Ishikawa (cell line): ENCODE results near the gene PTPRA.

Experiments used
- CEBPB ChIP-seq: IDR thresholded peaks from 2 replicates; pipeline ENCODE4 v1.6.1; 2012
- CREB1 ChIP-seq: IDR thresholded peaks from 2 replicates; pipeline ENCODE4 v1.6.1; 2012; ENCODE audit warnings: low read depth
- EGR1 ChIP-seq: IDR thresholded peaks from 2 replicates; pipeline ENCODE4 v1.6.1; 2012
- EP300 ChIP-seq: IDR thresholded peaks from 2 replicates; pipeline ENCODE4 v1.6.1; 2012; ENCODE audit warnings: borderline replicate concordance
- FOXM1 ChIP-seq: IDR thresholded peaks from 2 replicates; pipeline ENCODE4 v1.6.1; 2012; ENCODE audit warnings: low read depth, borderline replicate concordance
- NFIC ChIP-seq: IDR thresholded peaks from 2 replicates; pipeline ENCODE4 v1.6.1; 2012
- RAD21 ChIP-seq: IDR thresholded peaks from 2 replicates; pipeline ENCODE4 v1.6.1; 2012; ENCODE audit warnings: low read depth
- TAF1 ChIP-seq: IDR thresholded peaks from 2 replicates; pipeline ENCODE4 v1.6.1; 2012; ENCODE audit warnings: low read depth, mild to moderate bottlenecking
- TCF12 ChIP-seq: IDR thresholded peaks from 2 replicates; pipeline ENCODE4 v1.6.1; 2012; ENCODE audit warnings: low read depth
- TEAD4 ChIP-seq: IDR thresholded peaks from 2 replicates; pipeline ENCODE4 v1.6.1; 2012
- YY1 ChIP-seq: IDR thresholded peaks from 2 replicates; pipeline ENCODE4 v1.6.1; 2012; ENCODE audit warnings: low read depth
- ZBTB7A ChIP-seq: IDR thresholded peaks from 2 replicates; pipeline ENCODE4 v1.6.1; 2012; ENCODE audit warnings: low read depth
- TF ChIP-seq, protein P1 (sequence below): IDR thresholded peaks from 2 replicates; pipeline ENCODE4 v1.6.1; 2012
- TF ChIP-seq, protein P2 (sequence below): IDR thresholded peaks from 2 replicates; pipeline ENCODE4 v1.6.1; 2012; ENCODE audit warnings: low read depth, mild to moderate bottlenecking
- TF ChIP-seq, protein P3 (sequence below): IDR thresholded peaks from 2 replicates; pipeline ENCODE4 v1.6.1; 2012

PTPRA gene

DNA sequence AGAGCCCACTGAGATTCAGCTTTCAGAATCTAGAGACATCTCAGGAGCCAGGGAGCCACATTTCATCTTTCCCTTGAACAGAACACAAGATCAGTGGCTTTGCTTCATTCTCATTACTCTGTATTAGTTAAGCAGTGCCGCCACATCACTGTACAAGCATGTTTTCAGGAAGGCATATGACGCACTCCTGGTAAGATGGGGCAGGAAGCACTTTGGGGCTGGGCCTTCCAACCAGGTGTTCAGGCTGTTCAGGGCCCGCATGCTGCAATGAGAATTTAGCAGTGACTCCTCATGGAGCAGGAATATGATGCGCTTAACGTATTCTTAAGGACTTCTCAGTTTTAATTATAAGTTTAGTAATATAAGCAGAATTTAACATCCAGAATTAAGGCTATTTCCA is 140.5 kb downstream of the PTPRA start:
- TF ChIP-seq RAD21 = no peak
- no peak for TF ChIP-seq TAF1
- TF ChIP-seq EGR1 = no peak
- TF ChIP-seq, protein P1, sequence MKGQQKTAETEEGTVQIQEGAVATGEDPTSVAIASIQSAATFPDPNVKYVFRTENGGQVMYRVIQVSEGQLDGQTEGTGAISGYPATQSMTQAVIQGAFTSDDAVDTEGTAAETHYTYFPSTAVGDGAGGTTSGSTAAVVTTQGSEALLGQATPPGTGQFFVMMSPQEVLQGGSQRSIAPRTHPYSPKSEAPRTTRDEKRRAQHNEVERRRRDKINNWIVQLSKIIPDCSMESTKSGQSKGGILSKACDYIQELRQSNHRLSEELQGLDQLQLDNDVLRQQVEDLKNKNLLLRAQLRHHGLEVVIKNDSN = no peak
- TF ChIP-seq EP300 = no peak
- TF ChIP-seq, protein P2, sequence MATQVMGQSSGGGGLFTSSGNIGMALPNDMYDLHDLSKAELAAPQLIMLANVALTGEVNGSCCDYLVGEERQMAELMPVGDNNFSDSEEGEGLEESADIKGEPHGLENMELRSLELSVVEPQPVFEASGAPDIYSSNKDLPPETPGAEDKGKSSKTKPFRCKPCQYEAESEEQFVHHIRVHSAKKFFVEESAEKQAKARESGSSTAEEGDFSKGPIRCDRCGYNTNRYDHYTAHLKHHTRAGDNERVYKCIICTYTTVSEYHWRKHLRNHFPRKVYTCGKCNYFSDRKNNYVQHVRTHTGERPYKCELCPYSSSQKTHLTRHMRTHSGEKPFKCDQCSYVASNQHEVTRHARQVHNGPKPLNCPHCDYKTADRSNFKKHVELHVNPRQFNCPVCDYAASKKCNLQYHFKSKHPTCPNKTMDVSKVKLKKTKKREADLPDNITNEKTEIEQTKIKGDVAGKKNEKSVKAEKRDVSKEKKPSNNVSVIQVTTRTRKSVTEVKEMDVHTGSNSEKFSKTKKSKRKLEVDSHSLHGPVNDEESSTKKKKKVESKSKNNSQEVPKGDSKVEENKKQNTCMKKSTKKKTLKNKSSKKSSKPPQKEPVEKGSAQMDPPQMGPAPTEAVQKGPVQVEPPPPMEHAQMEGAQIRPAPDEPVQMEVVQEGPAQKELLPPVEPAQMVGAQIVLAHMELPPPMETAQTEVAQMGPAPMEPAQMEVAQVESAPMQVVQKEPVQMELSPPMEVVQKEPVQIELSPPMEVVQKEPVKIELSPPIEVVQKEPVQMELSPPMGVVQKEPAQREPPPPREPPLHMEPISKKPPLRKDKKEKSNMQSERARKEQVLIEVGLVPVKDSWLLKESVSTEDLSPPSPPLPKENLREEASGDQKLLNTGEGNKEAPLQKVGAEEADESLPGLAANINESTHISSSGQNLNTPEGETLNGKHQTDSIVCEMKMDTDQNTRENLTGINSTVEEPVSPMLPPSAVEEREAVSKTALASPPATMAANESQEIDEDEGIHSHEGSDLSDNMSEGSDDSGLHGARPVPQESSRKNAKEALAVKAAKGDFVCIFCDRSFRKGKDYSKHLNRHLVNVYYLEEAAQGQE = no peak

DNA sequence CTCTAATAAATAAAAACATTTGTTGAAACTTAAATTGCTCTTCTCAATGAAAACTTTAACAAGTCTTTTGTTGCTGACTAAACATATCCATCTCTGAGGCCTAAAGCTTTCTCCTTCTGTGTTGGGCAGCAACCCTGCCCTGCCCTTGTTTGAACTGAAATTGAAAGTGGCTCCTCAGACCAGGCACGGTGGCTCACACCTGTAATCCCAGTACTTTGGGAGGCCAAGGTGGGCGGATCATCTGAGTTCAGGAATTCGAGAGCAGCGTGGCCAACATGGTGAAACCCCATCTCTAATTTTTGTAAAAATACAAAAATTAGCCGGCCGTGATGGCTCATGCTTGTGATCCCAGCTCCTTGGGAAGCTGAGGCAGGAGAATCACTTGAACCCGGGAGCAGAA is 140.9 kb downstream of the PTPRA start:
- TF ChIP-seq TAF1 (no peak), TCF12 (no peak), CREB1 (no peak), ZBTB7A (no peak), CEBPB (no peak), YY1 (no peak), FOXM1 (no peak), RAD21 (no peak), NFIC (no peak), TEAD4 (no peak), EGR1 (no peak), EP300 (no peak)
- TF ChIP-seq, protein P2 = no peak
- TF ChIP-seq, protein P1 = no peak
- TF ChIP-seq, protein P3, sequence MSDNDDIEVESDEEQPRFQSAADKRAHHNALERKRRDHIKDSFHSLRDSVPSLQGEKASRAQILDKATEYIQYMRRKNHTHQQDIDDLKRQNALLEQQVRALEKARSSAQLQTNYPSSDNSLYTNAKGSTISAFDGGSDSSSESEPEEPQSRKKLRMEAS = no peak

DNA sequence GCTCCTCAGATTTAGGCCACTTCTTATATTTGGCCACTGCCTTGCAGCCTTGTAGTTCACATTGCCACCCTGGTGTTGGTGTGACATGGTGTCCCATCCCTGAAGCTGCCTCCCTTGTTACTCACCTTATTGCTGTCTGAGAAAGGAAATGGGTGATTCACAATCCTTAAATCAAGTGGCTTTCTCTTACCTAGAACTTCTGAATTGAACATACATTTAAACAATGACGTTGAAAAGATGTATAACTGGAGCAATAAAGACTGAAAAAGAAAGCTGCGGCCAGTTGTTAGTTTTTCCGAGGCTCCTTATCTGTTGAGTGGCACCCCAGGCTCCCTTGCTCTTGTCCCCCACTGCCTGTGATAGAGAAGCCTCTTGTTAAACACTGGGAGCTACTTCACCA is 141.4 kb downstream of the PTPRA start:
- TF ChIP-seq CEBPB = no peak
- no peak for TF ChIP-seq NFIC
- no peak for TF ChIP-seq TEAD4
- TF ChIP-seq YY1 = no peak
- no peak for TF ChIP-seq EP300
- TF ChIP-seq, protein P3 = no peak
- TF ChIP-seq TCF12 = no peak
- TF ChIP-seq, protein P2 = no peak
- no peak for TF ChIP-seq TAF1
- TF ChIP-seq EGR1 = no peak
- no peak for TF ChIP-seq ZBTB7A
- TF ChIP-seq CREB1 = no peak
- TF ChIP-seq, protein P1 = no peak
- TF ChIP-seq RAD21 = no peak
- no peak for TF ChIP-seq FOXM1

DNA sequence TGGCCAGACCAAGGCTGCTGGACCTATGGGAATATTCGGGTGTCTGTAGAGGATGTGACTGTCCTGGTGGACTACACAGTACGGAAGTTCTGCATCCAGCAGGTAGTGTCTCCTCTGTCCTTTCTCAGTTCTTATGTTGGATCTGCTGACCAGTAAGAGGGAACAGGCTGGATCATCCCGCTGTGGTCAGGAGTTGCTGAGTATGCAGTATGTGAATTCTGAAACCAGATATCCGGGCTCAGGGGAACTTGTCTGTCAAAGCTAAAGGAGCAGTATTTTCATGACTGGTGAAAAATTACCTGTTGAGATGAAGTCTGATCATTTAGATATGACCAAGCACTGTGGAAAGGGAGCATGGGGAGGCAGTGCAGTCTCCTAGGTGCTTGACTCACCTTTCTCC is 148.0 kb downstream of the PTPRA start:
- TF ChIP-seq FOXM1 = no peak
- TF ChIP-seq TAF1 = no peak
- no peak for TF ChIP-seq RAD21
- TF ChIP-seq, protein P2 = no peak
- no peak for TF ChIP-seq EGR1
- no peak for TF ChIP-seq NFIC
- TF ChIP-seq, protein P1 = no peak
